Measurements from ENCODE around the gene CYFIP2. TPM values are rescaled to one million over a fixed set of nuclear protein-coding genes. Genes with fewer than 3 reads are reported as not detected.

The CYFIP2 gene
- 100 to 1,000 TPM in 1 of 9 donors, 10 to 100 TPM in 8; 24.8 to 123 (median 56.4) TPM for total RNA-seq
- polyA plus RNA-seq = 10 to 100 TPM; 32.6 to 63.6 (median 45.0) TPM
- long read RNA-seq, donor 1, full-length matches to known transcripts = 8 of 8 reads
- long read RNA-seq, donor 1, partial matches to known transcripts = 0 of 8 reads
- long read RNA-seq, donor 1, other reads (novel, unspliced or antisense) = 0 of 8 reads
- long read RNA-seq, donor 2, full-length matches to known transcripts = 4 of 22 reads
- long read RNA-seq, donor 2, partial matches to known transcripts = 18 of 22 reads
- long read RNA-seq, donor 2, other reads (novel, unspliced or antisense) = 0 of 22 reads
- long read RNA-seq, donor 3, partial matches to known transcripts = 14 of 14 reads
- long read RNA-seq, donor 3, other reads (novel, unspliced or antisense) = 0 of 14 reads
- long read RNA-seq, donor 4, full-length matches to known transcripts = 1 of 3 reads
- long read RNA-seq, donor 4, partial matches to known transcripts = 1 of 3 reads
- long read RNA-seq, donor 4, other reads (novel, unspliced or antisense) = 1 of 3 reads
- long read RNA-seq, donor 5, full-length matches to known transcripts = 15 of 40 reads
- long read RNA-seq, donor 5, partial matches to known transcripts = 21 of 40 reads
- long read RNA-seq, donor 5, other reads (novel, unspliced or antisense) = 4 of 40 reads
- long read RNA-seq, donor 6, full-length matches to known transcripts = 5 of 7 reads
- long read RNA-seq, donor 6, partial matches to known transcripts = 2 of 7 reads
- long read RNA-seq, donor 6, other reads (novel, unspliced or antisense) = 0 of 7 reads
- long read RNA-seq, donor 7, full-length matches to known transcripts = 1 of 1 reads
- long read RNA-seq, donor 7, partial matches to known transcripts = 0 of 1 reads
- long read RNA-seq, donor 7, other reads (novel, unspliced or antisense) = 0 of 1 reads
- long read RNA-seq, donor 8, full-length matches to known transcripts = 5 of 5 reads
- long read RNA-seq, donor 8, partial matches to known transcripts = 0 of 5 reads
- long read RNA-seq, donor 8, other reads (novel, unspliced or antisense) = 0 of 5 reads
- long read RNA-seq, donor 9, full-length matches to known transcripts = 5 of 17 reads
- long read RNA-seq, donor 9, partial matches to known transcripts = 12 of 17 reads
- long read RNA-seq, donor 9, other reads (novel, unspliced or antisense) = 0 of 17 reads
- long read RNA-seq, donor 10, full-length matches to known transcripts = 4 of 4 reads
- long read RNA-seq, donor 10, partial matches to known transcripts = 0 of 4 reads
- long read RNA-seq, donor 10, other reads (novel, unspliced or antisense) = 0 of 4 reads

- DNase-seq = peak in 6 of 7 donors; percentile 40 to 68 (median 56)
- H3K27ac ChIP-seq = peak within 1 kb of the TSS in 4 of 5 donors; percentile 10 to 70 (median 32)
- H3K27me3 ChIP-seq = no peaks in the 10 kb centered on the region
- peak; percentile 32 to 34 for TF ChIP-seq POLR2A (IDR thresholded peaks at IDR 0.05)
- TF ChIP-seq, protein P1, sequence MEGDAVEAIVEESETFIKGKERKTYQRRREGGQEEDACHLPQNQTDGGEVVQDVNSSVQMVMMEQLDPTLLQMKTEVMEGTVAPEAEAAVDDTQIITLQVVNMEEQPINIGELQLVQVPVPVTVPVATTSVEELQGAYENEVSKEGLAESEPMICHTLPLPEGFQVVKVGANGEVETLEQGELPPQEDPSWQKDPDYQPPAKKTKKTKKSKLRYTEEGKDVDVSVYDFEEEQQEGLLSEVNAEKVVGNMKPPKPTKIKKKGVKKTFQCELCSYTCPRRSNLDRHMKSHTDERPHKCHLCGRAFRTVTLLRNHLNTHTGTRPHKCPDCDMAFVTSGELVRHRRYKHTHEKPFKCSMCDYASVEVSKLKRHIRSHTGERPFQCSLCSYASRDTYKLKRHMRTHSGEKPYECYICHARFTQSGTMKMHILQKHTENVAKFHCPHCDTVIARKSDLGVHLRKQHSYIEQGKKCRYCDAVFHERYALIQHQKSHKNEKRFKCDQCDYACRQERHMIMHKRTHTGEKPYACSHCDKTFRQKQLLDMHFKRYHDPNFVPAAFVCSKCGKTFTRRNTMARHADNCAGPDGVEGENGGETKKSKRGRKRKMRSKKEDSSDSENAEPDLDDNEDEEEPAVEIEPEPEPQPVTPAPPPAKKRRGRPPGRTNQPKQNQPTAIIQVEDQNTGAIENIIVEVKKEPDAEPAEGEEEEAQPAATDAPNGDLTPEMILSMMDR (IDR thresholded peaks at IDR 0.05) = no peak
- H3K36me3 ChIP-seq (replicated peaks in 1 of 2) = no peaks in the 10 kb centered on the region
- 0 to 2% (median 1%) methylated on average over 7 to 58 of the region's 58 CpGs for WGBS, 4 donors
- H3K4me3 ChIP-seq = peak within 1 kb of the TSS in 2 of 4 donors; percentile 30 to 94
- H3K4me1 ChIP-seq (replicated peaks in 1 of 2) = peaks cover 10 to 40% of the 10 kb centered on the region in 2 donors
- no peaks in the 10 kb centered on the region for H3K9me3 ChIP-seq (replicated peaks in 1 of 3)
- intact Hi-C loops (cut with DNase I) = no loop called here
These were observed at the start of gene CYFIP2 for GRCh38 chr5:157265714-157266285. TSS of gene CYFIP2 (plus strand) at chr5:157266123. CDS start at chr5:157285362, 19,239 bp downstream.

DNA sequence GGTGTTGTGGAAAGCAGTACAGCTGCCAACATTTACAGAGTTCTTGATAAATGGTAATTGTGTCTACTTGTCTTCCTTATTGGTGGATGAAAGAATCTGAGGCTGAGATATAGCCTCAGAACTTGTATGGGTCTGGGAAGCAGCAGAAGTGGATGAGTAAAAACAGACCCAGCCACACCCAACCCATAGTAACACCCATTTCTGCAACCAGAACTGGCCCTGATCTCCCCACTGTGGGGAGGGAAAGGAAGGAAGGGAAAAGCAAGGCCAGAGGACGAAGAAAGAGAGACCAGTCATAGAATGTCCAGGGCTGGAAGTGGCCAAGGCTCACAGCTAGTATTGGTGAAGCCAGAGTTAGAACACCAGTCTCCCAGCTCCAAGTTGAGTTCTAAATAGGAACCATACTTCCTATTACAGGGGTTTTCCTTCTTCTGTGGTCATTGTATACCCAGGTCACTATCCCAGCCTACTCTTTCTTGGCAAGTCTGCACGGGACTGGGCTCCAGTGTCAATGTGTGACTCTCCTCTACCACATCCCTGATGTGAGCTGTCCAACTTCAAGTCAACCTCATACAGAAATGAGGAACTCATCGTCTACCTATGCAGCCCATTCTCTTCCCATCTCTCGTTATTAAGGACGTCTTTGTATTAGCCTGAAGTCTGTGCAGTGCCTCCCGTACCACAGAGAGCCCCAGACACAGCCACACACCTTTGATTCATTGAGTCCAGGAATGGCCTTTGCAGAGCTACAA is 49.4 kb upstream of the CYFIP2 start:
- no peak overlapping the region for H3K4me3 ChIP-seq
- 76 to 90% (median 80%) methylated on average over 6 of the region's 6 CpGs for WGBS, 4 donors
- no peaks in the 10 kb centered on the region for H3K9me3 ChIP-seq (replicated peaks in 1 of 3)
- intact Hi-C loops (cut with DNase I) = no loop called here
- no peaks in the 10 kb centered on the region for H3K27me3 ChIP-seq
- no peak for DNase-seq
- H3K4me1 ChIP-seq (replicated peaks in 1 of 2) = no peaks in the 10 kb centered on the region
- no peak overlapping the region for H3K27ac ChIP-seq
- TF ChIP-seq, protein P1 (IDR thresholded peaks at IDR 0.05) = no peak
- no peak for TF ChIP-seq POLR2A (IDR thresholded peaks at IDR 0.05)
- no peaks in the 10 kb centered on the region for H3K36me3 ChIP-seq (replicated peaks in 1 of 2)

- DNase-seq = no peak
- no peaks in the 10 kb centered on the region for H3K9me3 ChIP-seq (replicated peaks in 1 of 3)
- no peaks in the 10 kb centered on the region for H3K4me1 ChIP-seq (replicated peaks in 1 of 2)
- H3K27me3 ChIP-seq = no peaks in the 10 kb centered on the region
- no peak overlapping the region for H3K4me3 ChIP-seq
- WGBS, 4 donors = 62 to 82% (median 73%) methylated on average over 5 of the region's 5 CpGs
- no peak overlapping the region for H3K27ac ChIP-seq
- intact Hi-C loops (cut with DNase I) = no loop called here
- no peak for TF ChIP-seq POLR2A (IDR thresholded peaks at IDR 0.05)
- TF ChIP-seq, protein P1 (IDR thresholded peaks at IDR 0.05) = no peak
- no peaks in the 10 kb centered on the region for H3K36me3 ChIP-seq (replicated peaks in 1 of 2)
These were observed 48.5 kb upstream of the CYFIP2 start for GRCh38 chr5:157217289-157218024.

Measured in adrenal gland (tissue), 19 donors.